IPS-20b (cell line): ENCODE data around the gene SNAPC4.

Experiments used
- H3K27ac ChIP-seq: one replicate; pipeline ENCODE4 v1.5.1; 2013; ENCODE audit warnings: low read length
- H3K27me3 ChIP-seq: 2 replicates; pipeline ENCODE4 v1.6.1; 2013; ENCODE audit warnings: mild to moderate bottlenecking, low read length, inconsistent platforms; ENCODE audit not compliant: insufficient read depth
- H3K36me3 ChIP-seq: 2 replicates; pipeline ENCODE4 v1.6.1; 2013; ENCODE audit warnings: low read depth, mild to moderate bottlenecking, inconsistent platforms, low read length, moderate library complexity; ENCODE audit not compliant: insufficient read depth
- H3K4me1 ChIP-seq: 2 replicates; pipeline ENCODE4 v1.6.1; 2013; ENCODE audit warnings: mild to moderate bottlenecking, control low read depth, inconsistent platforms, low read length, moderate library complexity; ENCODE audit not compliant: insufficient read depth
- H3K4me3 ChIP-seq: 2 replicates; pipeline ENCODE4 v1.5.1; 2013; ENCODE audit warnings: mild to moderate bottlenecking, low read length, inconsistent platforms
- H3K9ac ChIP-seq: 2 replicates; pipeline ENCODE4 v1.6.1; 2013; ENCODE audit warnings: low read depth, mild to moderate bottlenecking, inconsistent platforms, low read length, moderate library complexity
- H3K9me3 ChIP-seq: 2 replicates; pipeline ENCODE4 v1.6.1; 2013; ENCODE audit warnings: mild to moderate bottlenecking, low read depth, low read length, inconsistent platforms; ENCODE audit not compliant: insufficient read depth

The SNAPC4 gene

DNA sequence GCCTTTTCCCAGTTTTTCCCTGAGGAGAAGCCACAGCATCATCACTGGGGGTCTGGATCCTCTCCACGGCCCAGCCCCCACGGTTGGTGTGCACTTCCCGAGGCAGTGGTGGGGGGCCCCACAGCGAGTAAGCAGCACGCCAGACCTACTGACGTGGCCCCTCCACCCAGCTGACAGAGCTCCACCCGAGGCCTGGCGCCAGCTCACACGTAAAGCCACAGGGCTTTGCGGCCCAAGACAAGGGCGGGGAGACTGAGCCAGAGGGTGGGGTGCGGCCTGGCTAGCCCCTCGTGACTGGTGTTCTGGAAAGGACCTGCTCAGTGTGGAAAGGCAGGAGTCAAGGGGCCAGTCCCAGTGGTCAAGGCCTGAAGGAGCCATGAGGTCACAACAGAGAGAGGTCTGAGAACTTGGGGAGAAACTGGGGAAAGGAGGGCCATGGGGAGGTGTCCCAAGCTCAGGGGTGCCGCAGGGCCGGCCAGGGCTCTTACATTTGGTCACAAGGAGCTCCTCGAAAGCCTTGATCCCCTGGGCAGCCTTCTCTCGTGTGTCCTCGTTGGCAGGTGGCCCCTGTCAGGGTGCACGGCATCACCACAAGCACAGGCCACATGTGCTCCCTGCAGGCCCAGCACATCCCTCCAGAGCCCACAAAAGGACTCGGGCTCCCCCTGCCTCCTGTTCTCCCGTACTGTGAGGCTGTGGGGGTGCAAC lies 5.5 kb downstream of the SNAPC4 start:
- Histone ChIP-seq H3K36me3 (peaks cover 84% of the 10 kb centered on the region), H3K27ac (no peak overlapping the region), H3K27me3 (no peaks in the 10 kb centered on the region), H3K4me3 (no peak overlapping the region), H3K4me1 (0 out of 2 replicates have a peak, but pooled peaks cover 4% of the 10 kb centered on the region), H3K9ac (no peak overlapping the region), H3K9me3 (no peaks in the 10 kb centered on the region)

GRCh38 chr9:136393531-136393930 lies 6.4 kb downstream of the SNAPC4 start:
- H3K36me3 ChIP-seq, result peaks cover 91% of the 10 kb centered on the region
- H3K4me3 ChIP-seq, result no peak overlapping the region
- H3K9ac ChIP-seq, result no peak overlapping the region
- no peak overlapping the region for H3K27ac ChIP-seq
- H3K9me3 ChIP-seq, result no peaks in the 10 kb centered on the region
- no peaks in the 10 kb centered on the region for H3K27me3 ChIP-seq
- H3K4me1 ChIP-seq, result 0 out of 2 replicates have a peak, but pooled peaks cover under 1% of the 10 kb centered on the region

DNA sequence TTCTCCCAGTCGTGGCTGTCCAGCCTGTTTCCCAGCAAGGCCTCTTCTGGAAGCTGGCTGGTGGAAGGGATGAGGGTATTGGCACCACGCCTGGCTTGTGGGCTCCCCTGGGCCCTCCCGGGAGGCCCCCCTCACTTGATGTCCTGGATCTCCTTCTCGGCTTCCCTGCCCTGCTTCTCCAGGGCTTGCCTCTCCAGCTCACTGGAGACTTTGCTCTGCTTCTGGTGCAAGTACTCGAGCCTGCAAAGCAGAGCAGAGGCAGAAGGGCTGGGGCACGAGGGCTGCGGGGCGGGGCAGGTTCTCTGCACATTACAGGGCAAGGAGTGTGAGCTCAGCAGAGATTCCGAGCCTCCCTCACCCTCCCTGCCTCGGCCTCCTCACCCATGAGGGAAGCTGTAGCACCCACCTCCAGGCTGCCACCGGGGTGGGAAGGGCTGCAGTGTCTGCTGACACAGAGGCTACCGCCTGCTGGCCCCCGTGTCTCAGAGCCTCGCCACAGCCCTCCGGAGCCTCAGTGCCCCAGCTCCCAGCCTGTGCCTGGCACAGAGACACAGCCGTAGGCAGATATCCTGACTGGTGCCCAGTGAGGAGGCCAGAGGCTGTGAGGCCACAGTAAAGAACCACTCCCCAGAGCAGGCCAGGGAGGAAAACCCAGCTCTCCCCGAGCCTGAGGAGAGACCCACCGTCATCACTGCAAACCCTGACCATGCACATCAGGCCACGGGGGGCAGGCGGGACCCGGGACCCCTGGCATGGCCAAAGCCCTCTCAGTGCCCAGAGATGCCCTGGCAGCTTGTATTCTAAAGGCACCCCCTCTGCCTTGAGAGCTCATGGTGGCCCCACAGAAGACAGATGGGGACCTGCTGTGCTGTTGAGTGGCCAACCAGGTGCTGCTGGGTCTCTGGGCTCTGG lies 7.2 kb downstream of the SNAPC4 start:
- H3K9ac ChIP-seq, result no peak overlapping the region

GRCh38 chr9:136391737-136392537 lies 8.0 kb downstream of the SNAPC4 start:
- H3K36me3 ChIP-seq, result peaks cover 93% of the 10 kb centered on the region
- H3K27me3 ChIP-seq, result no peaks in the 10 kb centered on the region

More for the DNA sequence above, 7.2 kb downstream of the SNAPC4 start:
- Histone ChIP-seq H3K9me3 (no peaks in the 10 kb centered on the region), H3K36me3 (peaks cover 91% of the 10 kb centered on the region), H3K4me3 (no peak overlapping the region), H3K4me1 (no peaks in the 10 kb centered on the region), H3K27me3 (no peaks in the 10 kb centered on the region), H3K27ac (no peak overlapping the region)

DNA sequence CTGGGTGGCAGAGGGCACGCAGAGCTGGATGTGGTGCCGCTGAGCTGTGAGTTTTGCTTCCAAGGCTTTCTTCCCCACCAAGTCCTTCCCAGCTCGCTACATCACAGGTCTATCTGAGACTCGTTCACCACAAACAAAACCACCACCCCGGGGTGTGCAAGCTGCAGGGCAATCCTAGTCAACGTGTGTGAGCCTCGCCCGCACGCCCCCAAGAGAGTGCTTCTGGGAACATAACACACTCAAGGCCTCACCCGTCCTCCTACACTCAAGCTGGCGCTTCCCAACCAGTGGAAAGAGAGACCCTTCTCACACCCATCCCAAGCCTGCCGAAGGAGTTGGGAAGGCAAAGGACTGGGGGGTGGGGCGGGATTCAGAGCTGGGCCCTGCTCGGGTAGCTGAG lies 10.6 kb downstream of the SNAPC4 start:
- no peaks in the 10 kb centered on the region for H3K27me3 ChIP-seq
- H3K9ac ChIP-seq, result no peak overlapping the region
- H3K36me3 ChIP-seq, result peaks cover 89% of the 10 kb centered on the region
- no peak overlapping the region for H3K27ac ChIP-seq
- H3K4me1 ChIP-seq, result no peaks in the 10 kb centered on the region
- no peaks in the 10 kb centered on the region for H3K9me3 ChIP-seq
- H3K4me3 ChIP-seq, result no peak overlapping the region

More at GRCh38 chr9:136391737-136392537, 8.0 kb downstream of the SNAPC4 start:
- no peaks in the 10 kb centered on the region for H3K4me1 ChIP-seq
- H3K9ac ChIP-seq, result no peak overlapping the region
- no peak overlapping the region for H3K27ac ChIP-seq
- no peaks in the 10 kb centered on the region for H3K9me3 ChIP-seq
- no peak overlapping the region for H3K4me3 ChIP-seq

GRCh38 chr9:136387217-136387616 lies 12.8 kb downstream of the SNAPC4 start:
- H3K9me3 ChIP-seq, result no peaks in the 10 kb centered on the region
- no peak overlapping the region for H3K4me3 ChIP-seq
- H3K27me3 ChIP-seq, result no peaks in the 10 kb centered on the region
- no peak overlapping the region for H3K27ac ChIP-seq
- H3K9ac ChIP-seq, result no peak overlapping the region
- H3K4me1 ChIP-seq, result no peaks in the 10 kb centered on the region
- H3K36me3 ChIP-seq, result peaks cover 89% of the 10 kb centered on the region

GRCh38 chr9:136386018-136386417 lies 14.0 kb downstream of the SNAPC4 start:
- H3K36me3 ChIP-seq, result peaks cover 89% of the 10 kb centered on the region
- no peak overlapping the region for H3K4me3 ChIP-seq
- H3K9ac ChIP-seq, result no peak overlapping the region
- H3K4me1 ChIP-seq, result no peaks in the 10 kb centered on the region
- no peaks in the 10 kb centered on the region for H3K27me3 ChIP-seq
- no peak overlapping the region for H3K27ac ChIP-seq
- H3K9me3 ChIP-seq, result no peaks in the 10 kb centered on the region

DNA sequence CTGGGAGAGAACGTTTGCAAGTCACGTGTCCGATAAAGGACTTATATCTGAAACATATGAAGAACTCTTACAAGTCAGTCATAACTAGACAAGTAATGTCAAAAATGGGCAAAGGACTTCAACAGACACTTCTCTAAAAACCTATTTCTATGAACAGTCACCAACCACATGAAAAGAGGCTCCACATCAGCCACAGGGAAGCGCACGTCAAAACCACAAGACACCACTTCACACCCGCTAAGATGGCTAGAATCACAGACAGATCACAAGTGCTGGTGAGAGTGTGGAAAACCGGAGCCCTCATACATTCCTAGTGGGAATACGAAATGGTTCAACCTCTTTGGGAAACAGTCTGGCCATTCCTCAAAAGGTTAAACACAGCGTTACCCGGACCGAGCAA lies 15.0 kb downstream of the SNAPC4 start:
- no peak overlapping the region for H3K9ac ChIP-seq
- H3K4me1 ChIP-seq, result no peaks in the 10 kb centered on the region
- peaks cover 92% of the 10 kb centered on the region for H3K36me3 ChIP-seq
- no peaks in the 10 kb centered on the region for H3K27me3 ChIP-seq
- H3K9me3 ChIP-seq, result no peaks in the 10 kb centered on the region
- no peak overlapping the region for H3K4me3 ChIP-seq
- no peak overlapping the region for H3K27ac ChIP-seq

GRCh38 chr9:136383436-136383835 lies 16.5 kb downstream of the SNAPC4 start:
- Histone ChIP-seq H3K9me3 (no peaks in the 10 kb centered on the region), H3K4me3 (no peak overlapping the region), H3K4me1 (no peaks in the 10 kb centered on the region), H3K27ac (no peak overlapping the region), H3K36me3 (peaks cover 88% of the 10 kb centered on the region), H3K27me3 (no peaks in the 10 kb centered on the region), H3K9ac (no peak overlapping the region)

DNA sequence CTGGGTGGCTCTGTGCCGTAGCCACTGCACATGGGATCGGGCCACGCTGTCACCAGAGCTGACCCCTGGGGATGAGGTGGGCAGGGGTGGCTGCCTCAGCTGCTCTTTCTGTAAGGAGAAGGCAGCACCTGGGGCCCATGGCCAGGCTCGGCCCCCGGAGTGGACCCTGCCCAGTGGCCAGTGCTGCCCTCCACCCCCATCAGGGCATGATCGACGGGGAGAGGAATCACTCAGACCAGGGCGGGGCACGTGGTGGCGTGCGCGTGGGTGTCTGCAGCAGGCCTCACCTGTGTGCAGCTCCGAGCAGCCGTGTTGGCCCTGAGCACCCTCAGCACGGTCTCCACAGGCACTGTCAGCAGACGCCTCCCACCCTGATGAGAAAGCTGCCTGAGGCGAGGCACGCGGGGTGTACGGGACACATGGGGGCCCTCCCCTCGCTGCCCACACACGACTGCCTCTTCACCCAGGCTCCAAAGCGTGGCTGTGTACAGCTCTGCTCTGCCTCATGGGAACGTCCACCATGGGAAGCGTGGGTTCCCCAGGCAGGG lies 17.9 kb downstream of the SNAPC4 start:
- Histone ChIP-seq H3K4me3 (no peak overlapping the region), H3K27ac (no peak overlapping the region), H3K4me1 (no peaks in the 10 kb centered on the region), H3K9me3 (no peaks in the 10 kb centered on the region), H3K27me3 (no peaks in the 10 kb centered on the region), H3K36me3 (peaks cover 74% of the 10 kb centered on the region), H3K9ac (no peak overlapping the region)

DNA sequence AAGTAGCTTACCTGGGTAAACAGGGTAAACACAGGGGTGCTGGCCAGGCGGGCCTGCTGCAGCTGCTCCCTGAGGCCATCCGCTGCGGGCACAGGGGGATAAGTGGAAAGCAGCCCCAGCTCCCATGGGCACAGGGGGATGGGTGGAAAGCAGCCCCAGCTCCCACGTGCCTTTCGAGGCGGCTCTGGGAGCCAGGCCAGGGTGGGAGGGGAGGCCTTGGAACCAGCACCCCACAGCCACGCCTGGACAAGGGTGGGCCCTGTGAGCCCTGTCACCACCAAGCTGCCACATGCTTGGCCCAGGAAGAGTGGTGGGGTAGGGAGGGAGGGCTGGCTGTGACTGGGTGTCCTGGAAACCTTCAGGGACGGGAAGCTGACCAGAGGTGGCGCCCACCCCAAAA lies 18.7 kb downstream of the SNAPC4 start:
- no peaks in the 10 kb centered on the region for H3K4me1 ChIP-seq
- H3K36me3 ChIP-seq, result peaks cover 72% of the 10 kb centered on the region
- H3K4me3 ChIP-seq, result no peak overlapping the region
- H3K27ac ChIP-seq, result no peak overlapping the region
- H3K9me3 ChIP-seq, result no peaks in the 10 kb centered on the region
- H3K9ac ChIP-seq, result no peak overlapping the region
- no peaks in the 10 kb centered on the region for H3K27me3 ChIP-seq
